Activated T-cell treated with anti-CD3 and anti-CD28 coated beads, Interleukin-2, amount 50 U/mL, for 48 hours (primary cell): ENCODE data around the gene CDK19.
"Not testable (repeated sequence)": the region's sequence is repeated elsewhere in the genome, so short reads cannot be mapped to it uniquely, and the experiment has no call there.

Experiments used
- DNase-seq, 2 experiments: peaks; one replicate each; pipeline ENCODE4 v3.0.0-alpha.2; 2020

Gene CDK19

DNA sequence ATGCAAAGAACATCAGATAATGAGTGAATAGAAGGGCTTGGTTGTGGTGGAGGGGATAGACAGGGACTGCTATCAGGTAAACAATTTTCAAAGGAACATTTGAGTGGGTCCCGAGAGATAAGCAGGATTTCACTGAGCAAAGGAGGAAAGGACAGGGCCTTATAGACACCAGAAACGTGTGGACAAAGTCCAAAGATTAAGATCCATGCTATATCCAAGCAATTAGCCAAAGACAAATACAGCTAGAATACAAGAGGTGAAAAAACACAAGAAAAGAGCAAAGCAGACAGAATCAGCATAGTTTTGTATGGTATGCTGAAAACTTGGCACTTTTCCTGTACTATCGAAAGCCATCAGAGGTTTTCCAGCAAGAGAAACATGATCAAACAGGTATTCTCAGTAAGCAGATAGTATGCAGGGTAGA is 59.8 kb downstream of the CDK19 start:
- DNase-seq: no peak

DNA sequence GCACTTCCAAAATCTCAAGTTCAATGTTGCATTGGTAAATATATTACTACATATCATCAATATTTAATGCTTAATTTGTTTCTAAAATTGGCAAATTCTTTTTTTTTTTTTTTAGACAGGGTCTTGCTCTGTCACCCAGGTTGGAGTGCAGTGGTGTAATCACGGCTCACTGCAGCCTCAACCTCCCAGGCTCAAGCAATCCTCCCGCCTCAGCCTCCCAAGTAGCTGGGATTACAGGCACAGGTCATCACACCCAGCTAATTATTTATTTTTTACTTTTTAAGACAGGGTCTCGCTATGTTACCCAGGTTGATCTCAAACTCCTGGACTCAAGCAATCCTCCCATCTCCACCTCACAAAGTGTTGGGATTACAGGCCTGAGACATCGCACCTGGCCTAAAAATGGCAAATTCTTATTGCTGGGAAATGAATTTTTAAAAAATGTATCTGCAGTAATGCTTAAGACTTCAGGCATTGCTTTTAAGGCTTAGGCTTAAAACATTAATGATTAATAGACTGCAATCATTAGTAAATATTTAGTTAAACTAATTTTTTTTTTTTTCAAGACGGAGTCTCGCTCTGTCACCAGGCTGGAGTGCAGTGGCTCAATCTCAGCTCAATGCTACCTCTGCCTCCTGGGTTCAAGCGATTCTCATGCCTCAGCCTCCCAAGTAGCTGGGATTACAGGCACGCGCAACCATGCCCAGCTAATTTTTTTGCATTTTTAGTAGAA is 61.2 kb downstream of the CDK19 start:
- DNase-seq: not testable (repeated sequence)

DNA sequence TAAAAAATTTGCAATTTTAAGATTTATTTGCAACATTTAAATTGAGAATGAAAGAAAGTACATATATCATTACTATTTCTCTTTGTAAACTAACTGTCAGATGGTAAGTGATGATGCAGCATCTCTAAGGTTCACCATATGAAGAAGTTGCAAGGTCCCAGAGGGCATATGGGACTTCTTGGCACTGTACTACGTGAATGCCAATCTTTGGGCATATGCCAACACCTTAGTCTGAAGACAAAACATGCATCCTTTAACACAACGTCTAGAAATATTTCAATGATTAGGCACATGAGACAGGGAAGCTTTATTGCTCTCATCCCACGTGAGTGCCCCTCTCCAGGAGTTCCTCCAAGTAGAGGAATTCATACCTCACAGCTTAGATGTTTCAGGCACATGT is 66.8 kb downstream of the CDK19 start:
- no peak for DNase-seq

DNA sequence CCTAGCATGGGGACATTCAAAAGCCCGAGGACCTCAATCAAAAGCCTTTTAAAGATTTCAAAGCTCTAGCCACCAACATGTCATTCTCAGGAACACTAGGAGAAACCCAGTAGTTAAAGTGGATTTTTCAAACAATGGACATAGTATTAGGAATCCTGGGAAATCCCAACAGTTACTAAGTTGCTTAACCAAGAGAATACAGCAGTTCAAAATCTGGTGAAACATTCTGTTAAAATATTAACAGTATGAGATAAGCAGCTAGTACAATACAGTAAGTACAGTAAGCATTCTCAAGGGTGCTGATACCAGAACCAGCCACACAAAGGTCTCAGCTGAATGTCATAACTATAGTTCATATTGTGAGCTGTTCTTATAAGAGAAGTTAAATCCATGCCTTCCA is 68.6 kb downstream of the CDK19 start:
- DNase-seq: no peak

DNA sequence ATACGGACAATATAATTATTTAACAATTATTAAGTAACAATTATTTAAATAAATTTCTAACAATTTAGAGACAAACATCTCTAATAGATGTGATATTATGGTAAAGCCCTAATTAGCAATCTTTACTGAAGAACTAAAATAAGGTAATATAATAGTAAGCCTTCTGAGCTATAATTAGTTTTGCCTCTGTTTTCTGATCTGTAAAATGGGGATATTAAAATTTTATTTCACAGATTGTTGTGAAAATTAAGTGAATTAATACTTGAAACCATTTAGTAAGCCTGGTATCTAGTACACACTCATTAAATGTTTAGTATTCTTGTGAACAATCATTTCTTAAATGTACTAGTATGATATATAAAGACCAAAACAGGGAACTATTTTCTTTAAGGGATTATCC is 70.3 kb downstream of the CDK19 start:
- no peak for DNase-seq

DNA sequence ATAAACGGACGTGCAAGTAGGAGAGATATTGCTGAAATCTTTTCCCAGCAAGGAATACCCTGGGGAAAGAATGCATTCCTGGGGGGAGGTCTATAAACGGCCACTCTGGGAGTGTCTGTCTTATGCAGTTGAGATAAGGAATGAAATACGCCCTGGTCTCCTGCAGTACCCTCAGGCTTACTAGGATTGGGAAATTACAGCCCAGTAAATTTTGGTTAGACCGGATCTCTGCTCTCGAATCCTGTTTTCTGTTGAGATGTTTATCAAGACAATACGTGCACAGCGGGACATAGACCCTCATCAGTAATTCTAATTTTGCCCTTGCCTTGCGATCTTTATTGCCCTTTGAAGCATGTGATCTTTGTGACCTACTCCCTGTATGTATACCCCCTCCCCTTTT is 72.7 kb downstream of the CDK19 start:
- DNase-seq: not testable (repeated sequence)

DNA sequence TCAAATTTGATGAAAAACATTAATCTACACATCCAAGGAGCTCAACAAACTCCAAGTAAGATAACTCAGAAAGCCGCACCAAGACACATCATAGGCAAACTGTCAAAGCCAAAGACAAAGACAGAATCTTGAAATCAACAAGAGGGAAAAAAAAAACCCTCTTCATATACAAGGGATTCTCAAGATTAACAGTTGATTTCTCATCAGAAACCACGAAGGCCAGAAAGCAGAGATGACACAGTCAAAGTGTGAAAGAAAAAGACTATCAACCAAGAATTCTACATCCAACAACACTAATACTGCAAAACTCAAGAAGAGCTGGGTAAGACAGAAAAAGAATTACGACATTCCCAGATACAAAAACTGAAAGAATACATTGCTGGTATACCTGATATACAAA is 73.8 kb downstream of the CDK19 start:
- DNase-seq: no peak

DNA sequence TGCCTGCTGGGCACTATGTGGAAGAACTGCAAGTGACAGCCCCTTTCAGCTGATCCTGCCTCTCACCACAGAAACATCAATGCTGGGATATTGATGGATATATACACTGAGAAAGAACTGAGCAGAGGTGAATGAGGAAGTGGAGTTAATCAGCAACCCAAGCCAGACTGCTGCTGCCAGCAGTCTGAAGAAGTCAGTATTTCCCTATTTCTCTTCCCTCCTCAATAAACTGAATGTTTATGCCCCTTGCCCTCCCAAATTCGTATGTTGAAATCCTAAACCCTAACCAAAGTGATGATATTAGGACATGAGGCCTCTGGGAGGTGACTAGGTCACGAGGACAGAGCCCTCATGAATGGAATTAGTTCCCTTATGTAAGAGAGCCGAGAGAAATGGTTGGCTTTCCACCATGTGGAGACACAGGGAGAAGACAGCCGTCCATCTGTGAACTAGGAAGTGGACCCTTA is 76.3 kb downstream of the CDK19 start:
- no peak for DNase-seq

DNA sequence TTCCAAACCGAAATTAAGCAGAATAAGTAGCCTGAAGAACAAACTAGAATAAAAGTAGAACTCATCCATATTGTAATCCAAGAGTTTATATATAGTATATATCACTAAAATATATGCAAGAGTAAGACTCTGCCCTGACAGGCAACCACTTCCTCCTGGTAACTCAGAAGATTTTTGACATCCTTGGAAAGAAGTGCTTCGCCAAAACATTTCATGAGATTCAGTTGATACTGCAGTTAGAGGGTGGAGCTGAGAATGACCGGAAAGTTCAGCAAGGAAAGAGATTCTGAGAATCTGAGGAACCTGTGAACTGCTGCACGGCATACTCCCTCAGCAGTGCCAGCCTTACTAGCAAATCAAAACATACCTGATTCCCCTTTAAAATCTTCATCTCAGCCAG is 79.6 kb downstream of the CDK19 start:
- no peak for DNase-seq

DNA sequence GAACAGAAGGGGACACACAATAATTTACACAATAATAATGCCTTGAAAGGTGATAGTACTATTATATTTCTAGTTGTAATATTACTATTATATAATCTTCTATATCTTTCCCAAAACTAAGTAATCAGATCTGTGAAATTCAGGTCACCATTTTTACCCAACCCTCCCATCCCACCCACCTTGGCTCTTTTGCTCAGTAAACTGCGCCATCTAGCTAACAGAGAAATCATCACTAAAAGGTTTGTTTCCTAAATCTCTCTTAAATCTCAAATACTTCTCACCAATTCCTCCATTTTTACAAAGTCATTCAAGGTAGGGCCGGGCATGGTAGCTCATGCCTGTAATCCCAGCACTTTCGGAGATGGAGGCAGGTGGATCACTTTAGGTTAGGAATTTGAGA is 83.4 kb downstream of the CDK19 start:
- no peak for DNase-seq

DNA sequence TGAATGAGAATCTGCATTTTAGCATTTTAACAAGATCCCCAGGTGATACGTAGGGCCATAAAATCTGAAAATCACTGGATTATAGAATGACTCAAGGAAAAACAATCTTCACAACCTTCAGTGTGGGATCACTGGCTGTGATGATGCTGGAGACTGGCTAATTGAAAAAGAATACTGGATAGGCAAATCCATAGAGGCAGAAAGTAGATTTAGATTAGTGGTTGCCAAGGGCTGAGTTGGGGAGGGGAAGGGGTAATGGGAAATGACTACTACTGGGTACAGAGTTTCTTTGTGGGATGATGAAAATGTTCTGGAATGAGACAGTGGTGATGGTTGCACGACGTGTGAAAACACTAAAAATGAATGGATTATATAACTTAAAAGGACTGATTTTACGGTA is 84.1 kb downstream of the CDK19 start:
- DNase-seq: no peak

DNA sequence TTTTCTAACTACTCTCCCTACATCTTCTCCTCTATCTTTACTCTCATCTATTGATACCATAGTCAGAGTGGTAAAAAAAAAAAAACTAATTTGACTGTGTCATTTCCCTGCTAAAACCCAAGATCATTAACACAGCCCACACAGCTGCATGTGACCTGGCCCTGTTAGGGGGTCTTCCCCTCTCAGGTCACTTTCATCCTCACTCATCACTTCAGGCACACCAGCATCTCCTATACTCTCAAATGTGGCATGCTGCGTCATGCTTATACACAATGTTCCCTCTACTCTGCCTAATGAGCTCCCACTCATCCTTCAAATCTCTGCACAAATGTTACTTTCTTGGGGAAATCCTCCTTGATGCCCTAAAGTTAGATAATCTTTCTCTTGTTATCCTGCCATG is 86.8 kb downstream of the CDK19 start:
- DNase-seq: no peak

DNA sequence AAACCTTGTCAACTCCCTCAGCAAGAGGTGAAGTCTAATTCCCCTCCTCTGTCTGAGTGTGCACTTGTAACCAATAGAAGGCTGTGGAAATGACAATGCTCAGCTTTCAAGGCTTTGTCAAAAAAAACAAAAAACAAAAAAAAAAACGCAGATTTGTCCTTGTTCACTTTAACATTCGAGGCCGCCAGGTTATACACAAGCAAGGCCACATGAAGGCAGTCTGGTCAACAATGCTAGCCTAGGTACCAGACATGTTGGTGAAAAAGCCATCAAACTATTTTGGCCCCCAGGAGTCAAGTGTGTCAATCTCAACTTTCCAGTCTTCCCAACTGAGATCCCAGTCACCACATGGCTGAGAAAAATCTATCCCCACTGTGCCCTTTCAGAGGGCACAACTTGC is 92.3 kb downstream of the CDK19 start:
- no peak for DNase-seq

DNA sequence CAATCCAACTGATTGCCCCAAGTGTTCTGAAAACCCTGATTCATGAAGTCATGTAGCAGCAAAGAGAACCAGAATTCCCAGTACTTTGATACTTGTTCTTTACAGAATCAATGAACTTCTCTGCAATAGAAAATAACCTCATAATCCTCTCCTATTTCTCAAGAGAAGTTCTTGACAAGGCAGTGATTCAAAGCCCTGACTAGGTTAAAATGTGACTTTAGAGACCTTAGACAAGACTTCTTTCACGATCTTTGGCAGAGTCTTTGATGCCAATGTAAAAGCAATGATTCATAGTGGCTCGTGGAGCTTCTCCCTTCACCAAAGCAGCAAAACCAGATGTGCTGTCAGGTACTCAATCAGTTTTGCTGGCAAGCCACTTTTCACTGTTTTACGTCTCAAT is 95.2 kb downstream of the CDK19 start:
- no peak for DNase-seq

DNA sequence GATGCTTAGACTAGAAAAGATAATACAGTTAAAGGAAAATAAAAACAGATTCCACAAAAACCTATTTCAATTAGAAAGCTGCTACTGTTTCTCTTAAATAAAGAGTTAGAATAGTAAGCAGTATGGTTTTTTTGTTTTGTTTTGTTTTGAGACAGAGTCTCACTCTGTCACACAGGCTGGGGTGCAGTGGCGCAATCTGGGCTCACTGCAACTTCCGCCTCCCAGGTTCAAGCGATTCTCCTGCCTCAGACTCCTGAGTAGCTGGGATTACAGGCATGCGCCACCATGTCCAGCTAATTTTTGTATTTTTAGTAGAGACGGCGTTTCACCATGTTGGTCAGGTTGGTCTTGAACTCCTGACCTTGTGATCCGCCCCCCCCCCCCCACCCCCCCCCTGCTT is 95.7 kb downstream of the CDK19 start:
- DNase-seq: not testable (repeated sequence)

DNA sequence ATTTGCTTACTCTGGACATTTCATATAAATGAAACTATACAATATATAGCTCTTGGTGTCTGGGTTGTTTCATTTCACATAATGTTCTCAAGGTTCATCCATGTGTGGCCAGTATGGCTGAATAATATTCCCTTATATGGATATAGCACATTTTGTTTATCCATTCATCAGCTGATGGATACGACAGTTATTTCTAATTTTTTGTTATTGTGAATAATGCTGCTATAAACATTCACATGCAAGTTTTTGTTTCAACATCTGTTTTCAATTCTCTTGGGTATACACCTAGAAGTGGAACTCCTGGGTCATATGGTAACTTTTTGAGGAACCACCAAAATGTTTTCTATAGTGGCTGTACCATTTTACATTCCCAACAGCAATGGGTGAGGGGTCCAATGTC is 101.1 kb downstream of the CDK19 start:
- DNase-seq: no peak

DNA sequence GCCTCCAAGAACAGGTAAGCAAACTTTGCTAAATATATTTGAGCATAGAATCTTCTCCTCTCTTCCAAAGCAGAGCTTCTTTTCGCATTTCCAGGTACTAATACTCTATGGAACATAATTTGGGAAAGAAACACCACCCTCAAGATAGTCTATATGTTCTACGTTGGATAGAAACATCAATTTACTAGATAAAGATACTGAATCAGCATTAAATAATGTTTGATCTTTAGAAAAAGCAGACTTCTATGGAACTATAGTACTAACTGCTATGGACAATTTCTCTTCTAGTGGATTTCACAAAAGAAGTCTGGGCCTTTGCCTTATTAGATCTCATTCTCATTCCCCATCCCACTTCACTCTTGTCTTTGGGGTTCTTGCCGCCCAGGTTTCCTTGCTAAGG is 103.0 kb downstream of the CDK19 start:
- no peak for DNase-seq

DNA sequence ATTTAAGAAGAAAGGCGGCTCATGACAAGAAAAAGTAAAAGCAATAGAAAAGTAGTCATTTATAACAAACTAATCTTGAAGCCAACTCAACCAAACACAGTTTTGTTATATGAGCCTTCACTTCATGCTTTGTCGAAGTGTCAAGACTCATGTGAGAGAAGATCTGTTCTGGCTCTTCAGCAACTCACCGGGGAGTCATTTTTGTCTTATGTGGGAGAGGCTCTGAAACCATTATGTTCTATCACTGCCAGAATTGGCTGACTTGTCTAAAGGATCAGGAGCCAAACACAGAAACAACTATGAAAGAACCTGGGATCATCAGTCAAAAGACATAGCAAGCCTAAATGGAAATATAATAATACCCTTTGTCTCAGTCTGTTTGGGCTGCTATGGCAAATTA is 105.2 kb downstream of the CDK19 start:
- DNase-seq: no peak

DNA sequence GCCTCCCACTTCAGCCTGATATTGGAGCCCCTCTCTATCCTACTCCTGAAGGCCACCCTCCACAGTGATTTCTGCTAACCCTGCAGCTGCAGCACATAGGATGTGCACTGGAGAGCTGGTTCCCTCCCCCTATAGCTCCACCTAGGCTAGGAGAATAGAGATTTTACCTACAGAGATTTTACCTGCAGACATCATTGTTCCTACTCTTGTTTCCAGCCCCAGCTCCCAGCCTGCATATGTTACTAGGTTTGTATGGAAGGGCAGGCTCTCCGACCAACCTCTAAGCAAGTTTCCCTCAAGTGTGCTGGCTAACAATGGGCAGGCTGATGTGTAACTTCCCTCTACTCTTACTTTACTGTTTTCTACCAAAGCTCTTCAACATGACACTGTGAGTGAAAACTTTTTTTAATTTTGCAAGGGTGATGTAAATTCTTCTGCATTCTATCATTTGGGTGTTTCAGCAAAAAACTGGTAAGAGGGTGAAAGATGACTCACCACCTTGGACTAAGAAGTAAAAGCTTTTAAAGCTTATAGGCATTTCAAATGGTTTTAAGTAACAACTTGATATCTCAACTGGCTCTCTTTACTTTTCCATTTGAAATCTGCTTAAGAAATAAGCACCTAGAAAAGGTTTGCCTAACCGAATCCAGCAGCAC is 106.8 kb downstream of the CDK19 start:
- no peak for DNase-seq

DNA sequence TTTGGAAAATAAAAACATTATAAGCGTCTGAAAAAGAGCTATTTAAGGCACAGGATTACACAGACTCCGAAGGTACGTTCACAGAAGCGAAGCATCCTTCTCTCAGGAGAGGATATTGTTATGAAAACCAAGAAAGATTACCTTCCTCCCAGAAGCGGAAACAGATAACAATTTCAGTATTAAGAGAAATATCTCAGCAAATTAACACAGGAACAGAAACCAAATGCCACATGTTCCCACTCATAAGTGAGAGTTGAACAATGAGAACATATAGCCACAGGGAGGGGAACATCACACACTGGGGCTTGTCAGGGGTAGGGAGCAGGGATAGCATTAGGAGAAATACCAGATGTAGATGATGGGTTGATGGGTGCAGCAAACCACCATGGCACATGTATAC is 109.7 kb downstream of the CDK19 start:
- no peak for DNase-seq

DNA sequence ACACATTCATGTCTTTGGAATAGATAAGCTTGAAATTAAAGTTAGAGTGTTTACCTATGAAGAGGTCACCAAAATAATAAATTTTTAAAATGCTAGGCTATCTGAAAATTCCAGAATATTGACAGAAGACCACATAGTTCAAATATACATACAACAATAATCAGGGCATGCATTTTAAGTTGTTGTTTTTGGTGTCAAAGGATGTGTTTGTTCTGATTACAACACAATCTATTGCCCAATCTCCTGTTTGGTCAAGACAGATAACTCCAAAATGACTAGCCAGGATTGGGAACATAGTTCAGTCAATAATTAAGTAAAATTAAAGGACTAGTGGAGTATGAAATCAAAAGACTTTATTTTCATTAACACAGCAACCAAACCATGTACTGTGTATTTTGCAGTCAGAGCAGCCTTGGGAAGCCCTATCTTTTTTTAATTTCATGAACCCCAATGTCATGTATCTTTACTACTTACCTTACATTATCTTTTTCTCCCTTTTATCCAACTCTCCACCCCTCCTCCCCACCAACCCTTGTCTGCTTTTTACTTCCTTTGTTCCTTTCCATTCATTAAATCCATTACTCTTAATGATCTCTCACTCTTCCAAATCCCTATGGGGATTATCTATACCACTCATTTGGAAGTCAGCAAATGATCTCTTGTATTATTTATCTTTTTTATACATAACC is 111.2 kb downstream of the CDK19 start:
- no peak for DNase-seq

DNA sequence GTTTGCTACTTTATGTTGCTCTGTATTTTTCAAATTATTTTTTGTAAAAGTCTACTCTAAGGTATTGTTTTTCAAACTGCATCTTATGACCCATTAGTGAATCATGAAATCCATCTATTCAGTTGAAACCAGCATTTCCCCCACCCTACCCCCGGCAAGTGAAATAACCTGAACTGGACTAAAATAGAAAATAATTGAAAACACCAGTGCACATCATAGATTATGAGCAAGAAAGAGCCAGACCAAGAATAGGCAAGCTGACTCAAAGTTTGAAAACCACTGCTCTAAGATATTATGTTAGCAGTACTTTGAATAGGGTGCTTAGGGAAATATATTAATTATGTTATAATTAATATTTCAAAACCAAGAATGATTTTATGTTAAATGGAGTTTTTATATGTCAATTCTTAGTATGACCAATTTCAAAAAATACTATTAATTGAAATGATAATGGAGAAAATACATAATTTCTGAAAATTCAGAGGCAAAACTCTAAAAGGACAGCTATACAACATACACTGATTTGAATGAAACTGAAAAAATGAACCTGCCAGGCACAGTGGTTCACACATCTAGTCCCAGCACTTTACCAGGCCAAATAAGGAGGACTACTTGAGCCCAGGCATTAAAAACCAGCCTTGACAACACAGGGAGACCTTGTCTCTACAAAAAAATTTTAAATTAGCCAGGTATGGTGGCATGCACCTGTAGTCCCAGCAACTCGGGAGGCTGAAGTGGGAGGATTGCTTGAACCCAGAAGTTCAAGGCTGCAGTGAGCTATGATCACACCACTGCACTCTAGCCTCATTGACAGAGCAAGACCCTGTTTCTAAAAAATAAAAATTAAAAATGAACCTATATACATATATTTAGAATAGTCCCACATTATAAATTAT is 112.0 kb downstream of the CDK19 start:
- DNase-seq: no peak

DNA sequence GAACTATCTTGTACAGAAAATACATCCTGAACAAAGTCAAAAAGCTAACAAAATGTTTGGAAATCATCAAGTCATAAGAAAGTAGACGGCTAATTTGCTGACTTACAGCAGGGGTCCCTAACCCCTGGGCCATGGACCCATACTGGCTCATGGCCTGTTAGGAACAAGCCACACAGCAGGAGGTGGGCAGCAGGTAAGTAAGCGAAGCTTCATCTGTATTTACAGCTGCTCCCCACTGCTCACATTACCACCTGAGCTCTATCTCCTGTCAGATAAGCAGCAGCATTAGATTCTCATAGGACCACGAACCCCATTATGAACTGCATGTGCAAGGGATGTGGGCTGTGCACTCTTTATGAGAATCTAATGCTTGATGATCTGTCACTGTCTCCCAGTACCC is 115.5 kb downstream of the CDK19 start:
- no peak for DNase-seq
